Upper lobe of right lung (tissue), 1 donor: ENCODE measurements around the gene ATG13. TPM values are rescaled to one million over a fixed set of nuclear protein-coding genes. Genes with fewer than 3 reads are reported as not detected.
A peak's percentile ranks its signal among the peaks of the same experiment; 100 is the strongest.

Experiments used
- ATAC-seq: fragments of 200-7000 bp; cut with Tn5 transposase; one replicate; pipeline ENCODE4 v1.9.1; 2020; ENCODE audit warnings: mild to moderate bottlenecking, moderate library complexity
- DNase-seq: peaks from one replicate; pipeline ENCODE4 v3.0.0-alpha.2; 2020
- H3K27ac ChIP-seq: fragments of 200-600 bp; one replicate; pipeline ENCODE4 v1.8.0; 2022
- H3K27me3 ChIP-seq: fragments of 200-600 bp; one replicate; pipeline ENCODE4 v1.8.0; 2022; ENCODE audit warnings: mild to moderate bottlenecking
- H3K36me3 ChIP-seq: fragments of 200-600 bp; one replicate; pipeline ENCODE4 v1.8.0; 2022
- H3K4me1 ChIP-seq: fragments of 200-600 bp; one replicate; pipeline ENCODE4 v1.8.0; 2022
- H3K4me3 ChIP-seq: fragments of 200-600 bp; one replicate; pipeline ENCODE4 v1.8.0; 2022; ENCODE audit warnings: mild to moderate bottlenecking
- H3K9me3 ChIP-seq: fragments of 200-600 bp; one replicate; pipeline ENCODE4 v1.8.0; 2022
- CTCF ChIP-seq: fragments of 200-600 bp; IDR thresholded peaks from one replicate; pipeline ENCODE4 v1.8.0; 2022; ENCODE audit warnings: antibody characterized with exemption
- intact Hi-C: fragments of 100-400 bp; cut with DNase I; formaldehyde crosslinking; loops from one replicate; pipeline ENCODE4 v1.11.0; 2022
- total RNA-seq: library from RNA; stranded (reverse); fragmentation: NEBNext Ultra II Directional; extraction: Animal tissue kit (Norgen Biotek cat#: 25700); gene quantifications from one replicate; pipeline ENCODE4 v1.2.1, GENCODE V29; 2021
- donor health status: DM: no; HTN: yes; CAD: no; lungs with severe emphysema.

The ATG13 gene
- total RNA-seq, 1 donor from 2014 or later = 61.1 TPM

GRCh38 chr11:46641639-46642038, 24.3 kb downstream of the ATG13 start:
- DNase-seq (no peak), ATAC-seq (no peak)
- Histone ChIP-seq H3K27me3 (no peaks in the 10 kb centered on the region), H3K36me3 (peaks cover 57% of the 10 kb centered on the region), H3K9me3 (no peaks in the 10 kb centered on the region), H3K27ac (no peak overlapping the region), H3K4me3 (no peak overlapping the region), H3K4me1 (no peaks in the 10 kb centered on the region)
- no peak for TF ChIP-seq CTCF
- intact Hi-C loops = no loop called here

GRCh38 chr11:46642627-46643335, 25.4 kb downstream of the ATG13 start:
- Histone ChIP-seq H3K4me3 (no peak overlapping the region), H3K9me3 (no peaks in the 10 kb centered on the region), H3K27ac (no peak overlapping the region), H3K4me1 (no peaks in the 10 kb centered on the region), H3K27me3 (no peaks in the 10 kb centered on the region), H3K36me3 (peaks cover 63% of the 10 kb centered on the region)
- intact Hi-C loops = no loop called here
- TF ChIP-seq CTCF = no peak
- DNase-seq (no peak), ATAC-seq (no peak)

- Histone ChIP-seq H3K4me1 (no peaks in the 10 kb centered on the region), H3K27ac (no peak overlapping the region), H3K9me3 (no peaks in the 10 kb centered on the region), H3K4me3 (no peak overlapping the region), H3K36me3 (peaks cover 64% of the 10 kb centered on the region), H3K27me3 (no peaks in the 10 kb centered on the region)
- TF ChIP-seq CTCF = no peak
- ATAC-seq (no peak), DNase-seq (no peak)
- intact Hi-C loops = no loop called here
Observed at GRCh38 chr11:46643531-46643930, 26.2 kb downstream of the ATG13 start.

GRCh38 chr11:46643986-46644385, 26.6 kb downstream of the ATG13 start:
- intact Hi-C loops = no loop called here
- ATAC-seq (no peak), DNase-seq (no peak)
- Histone ChIP-seq H3K9me3 (no peaks in the 10 kb centered on the region), H3K27me3 (no peaks in the 10 kb centered on the region), H3K4me1 (no peaks in the 10 kb centered on the region), H3K36me3 (peaks cover 65% of the 10 kb centered on the region), H3K4me3 (no peak overlapping the region), H3K27ac (no peak overlapping the region)
- TF ChIP-seq CTCF = no peak

GRCh38 chr11:46649180-46649738, 31.9 kb downstream of the ATG13 start:
- Histone ChIP-seq H3K4me1 (no peaks in the 10 kb centered on the region), H3K27ac (peak overlapping the region; percentile 21), H3K36me3 (peaks cover 93% of the 10 kb centered on the region), H3K4me3 (no peak overlapping the region), H3K27me3 (no peaks in the 10 kb centered on the region), H3K9me3 (no peaks in the 10 kb centered on the region)
- TF ChIP-seq CTCF = no peak
- intact Hi-C loops = no loop called here
- DNase-seq (no peak), ATAC-seq (no peak)
